GM20000 (cell line): Measurements from ENCODE around the gene CDH26.

Experiments
- DNase-seq: peaks from one replicate; pipeline ENCODE4 v3.0.0; 2012; ENCODE audit warnings: low spot score
- CTCF ChIP-seq: IDR thresholded peaks from 2 replicates; pipeline ENCODE4 v1.5.1; 2012; ENCODE audit warnings: mild to moderate bottlenecking, control low read depth; ENCODE audit errors: extremely low read depth, missing control alignments

The CDH26 gene

GRCh38 chr20:60060006-60060557 lies 101.9 kb downstream of the CDH26 start:
- TF ChIP-seq CTCF: no peak
- no peak for DNase-seq

DNA sequence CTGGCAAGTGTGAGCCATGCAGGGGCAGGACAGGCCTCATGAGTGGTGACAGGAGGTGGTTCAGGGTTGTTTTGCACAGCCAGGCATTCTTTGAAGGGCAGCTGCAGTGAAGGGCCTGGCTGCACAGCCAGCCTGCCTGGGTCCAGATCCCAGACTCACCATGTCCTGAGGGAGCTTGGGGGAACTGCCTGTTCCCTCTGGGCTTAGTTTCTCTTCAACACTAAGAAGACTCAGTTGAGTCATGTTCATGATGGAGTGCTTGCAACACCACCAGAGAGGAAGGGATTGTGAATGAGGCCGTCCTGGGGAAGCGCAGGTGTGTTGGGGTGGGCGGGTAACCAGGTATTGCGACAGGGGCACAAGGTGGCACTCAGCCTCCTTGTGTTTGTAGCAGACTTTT lies 102.4 kb downstream of the CDH26 start:
- TF ChIP-seq CTCF: no peak
- DNase-seq: no peak

GRCh38 chr20:60062431-60063047 lies 104.3 kb downstream of the CDH26 start:
- TF ChIP-seq CTCF: no peak
- DNase-seq: no peak

GRCh38 chr20:60063048-60063451 lies 104.8 kb downstream of the CDH26 start:
- no peak for DNase-seq
- no peak for TF ChIP-seq CTCF

- DNase-seq: no peak
- TF ChIP-seq CTCF: no peak
Measured at GRCh38 chr20:60063739-60064380, 105.6 kb downstream of the CDH26 start.
